GM12892 (cell line): ENCODE results near the gene P3H2.

Source experiments
- POLR2A ChIP-seq: IDR thresholded peaks from 2 replicates; pipeline ENCODE4 v1.6.1; 2011; ENCODE audit warnings: low read depth, low read length, control low read depth
- POLR2AphosphoS5 ChIP-seq: IDR thresholded peaks from 2 replicates; pipeline ENCODE4 v1.6.1; 2011; ENCODE audit warnings: low read depth, low read length, control low read depth
- TAF1 ChIP-seq: IDR thresholded peaks from 2 replicates; pipeline ENCODE4 v1.6.1; 2011; ENCODE audit warnings: low read depth, mild to moderate bottlenecking, control low read depth, low read length, borderline replicate concordance

GRCh38 chr3:189911001-189911400 is 209.7 kb downstream of the P3H2 start:
- TF ChIP-seq TAF1 (no peak), POLR2A (no peak), POLR2AphosphoS5 (no peak)
